Spleen (tissue), 7 donors: ENCODE data around the gene LRRTM4.

Experiments used
- CTCF ChIP-seq, 11 experiments: fragments of 200-600 bp in 7 of 11; fragments of 450-650 bp in 4 of 11; sonication (generic) in 4 of 11; IDR thresholded peaks in 8 of 11; conservative IDR thresholded peaks in 3 of 11; 1 replicate in 7 of 11; 2 replicates in 4 of 11; pipeline versions ENCODE4 v1.4.0 to v1.8.0; 2016 to 2021; ENCODE audit warnings: antibody characterized with exemption in 11 of 11, inconsistent platforms in 4 of 11, mild to moderate bottlenecking in 1 of 11
- POLR2A ChIP-seq, 3 donors: fragments of 450-650 bp; IDR thresholded peaks; one replicate each; pipeline ENCODE4 v1.5.1; 2017; ENCODE audit warnings: antibody characterized with exemption in 3 of 3, mild to moderate bottlenecking in 1 of 3
- POLR2AphosphoS5 ChIP-seq, 3 donors: sonication (generic); formaldehyde crosslinking; IDR thresholded peaks; one replicate each; pipeline ENCODE4 v1.5.1; 2017; ENCODE audit warnings: antibody characterized with exemption in 3 of 3
- donor health status: DM: no; HTN: no; CAD: no; lungs with moderate emphysema.
- donor health status: DM: no; HTN: no; CAD: no.
- donor health status: DM: no; HTN: no; CAD: no.

DNA sequence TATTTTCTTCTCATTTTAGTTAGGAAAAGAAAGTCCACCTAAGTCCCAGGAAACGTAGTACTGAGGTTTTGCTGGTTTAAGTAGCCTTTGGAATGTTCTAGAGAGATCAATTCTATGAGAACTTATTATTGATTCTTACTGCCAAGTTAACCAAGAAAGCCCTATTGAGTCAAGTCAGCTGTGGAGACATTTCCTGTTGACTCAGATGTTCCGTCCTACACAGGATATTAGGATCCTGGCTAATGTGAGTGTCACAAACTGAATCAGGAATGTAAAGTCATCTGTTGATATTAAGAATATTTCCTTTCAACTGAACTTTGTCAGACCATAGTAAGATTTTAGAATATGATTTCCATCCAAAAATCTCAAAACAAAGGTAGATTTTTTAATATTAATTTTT, 654.3 kb downstream of the LRRTM4 start:
- TF ChIP-seq POLR2A (IDR thresholded peaks at IDR 0.05) (no peak), CTCF (IDR thresholded peaks at IDR 0.05 in 8 of 11, conservative IDR thresholded peaks at IDR 0.05 in 3 of 11) (no peak), POLR2AphosphoS5 (IDR thresholded peaks at IDR 0.05) (no peak)
